IMR-90 (cell line): ENCODE measurements around the gene SEMA3E. TPM values are rescaled to one million over a fixed set of nuclear protein-coding genes. Genes with fewer than 3 reads are reported as not detected.

Experiments
- ATAC-seq: fragments of 200-7000 bp; cut with Tn5 transposase; 2 replicates; pipeline ENCODE4 v1.9.1; 2020; ENCODE audit warnings: low read depth, mild to moderate bottlenecking, moderate library complexity
- BruUV-seq: library from RNA; stranded (reverse); fragments of 400-500 nt; replicated peaks from 2 replicates; lab custom pipeline; 2021; lab: Mats Ljungman, UMichigan
- CTCF ChIA-PET: fragments of 300-600 bp; formaldehyde crosslinking; extraction: SDS; loops from one replicate; lab custom pipeline; 2021; ENCODE audit warnings: antibody characterized with exemption; lab: Yijun Ruan, JAX
- POLR2A ChIA-PET: fragments of 300-600 bp; sonication (Branson Sonifier 250); formaldehyde crosslinking; loops from one replicate; lab custom pipeline; 2022; ENCODE audit warnings: antibody characterized with exemption; ENCODE audit not compliant: unreplicated experiment; lab: Charles Lee
- DNase-seq: peaks from one replicate; pipeline ENCODE4 v3.0.0; 2013
- H2AFZ ChIP-seq: replicated peaks from 2 replicates; pipeline ENCODE3; 2013; ENCODE audit warnings: low read length, mild to moderate bottlenecking; ENCODE audit not compliant: poor library complexity
- H2AK5ac ChIP-seq: 2 replicates; pipeline ENCODE4 v1.6.1; 2013; ENCODE audit warnings: low read depth, low read length, inconsistent platforms
- H2AK9ac ChIP-seq: replicated peaks from 2 replicates; pipeline ENCODE3; 2013; ENCODE audit warnings: mild to moderate bottlenecking, low read depth, low read length, moderate library complexity; ENCODE audit not compliant: poor library complexity
- H2BK120ac ChIP-seq: 2 replicates; pipeline ENCODE4 v1.6.1; 2013; ENCODE audit warnings: low read depth, low read length, inconsistent platforms
- H2BK15ac ChIP-seq: 3 replicates; pipeline ENCODE4 v1.6.1; 2013; ENCODE audit warnings: low read depth, low read length, inconsistent platforms
- H2BK20ac ChIP-seq: 2 replicates; pipeline ENCODE4 v1.6.1; 2013; ENCODE audit warnings: low read depth, mild to moderate bottlenecking, inconsistent platforms, low read length, moderate library complexity
- H2BK5ac ChIP-seq: 2 replicates; pipeline ENCODE4 v1.6.1; 2013; ENCODE audit warnings: mild to moderate bottlenecking, low read depth, low read length, inconsistent platforms; ENCODE audit not compliant: poor library complexity, severe bottlenecking
- H3K14ac ChIP-seq: replicated peaks from 2 replicates; pipeline ENCODE4 v1.6.1; 2013; ENCODE audit warnings: low read depth, low read length, inconsistent platforms
- H3K18ac ChIP-seq: 2 replicates; pipeline ENCODE4 v1.6.1; 2013; ENCODE audit warnings: low read depth, low read length, control low read depth
- H3K23ac ChIP-seq: 2 replicates; pipeline ENCODE4 v1.6.1; 2013; ENCODE audit warnings: low read depth, low read length, inconsistent platforms
- H3K27ac ChIP-seq: 2 replicates; pipeline ENCODE4 v1.5.1; 2013; ENCODE audit warnings: mild to moderate bottlenecking, control low read depth, low read length; ENCODE audit not compliant: insufficient read depth
- H3K27me3 ChIP-seq: 2 replicates; pipeline ENCODE4 v1.6.1; 2013; ENCODE audit warnings: low read length; ENCODE audit not compliant: control insufficient read depth, insufficient read depth
- H3K36me3 ChIP-seq: 2 replicates; pipeline ENCODE4 v1.6.1; 2013; ENCODE audit warnings: low read length, mixed read lengths; ENCODE audit not compliant: control insufficient read depth, insufficient read depth
- H3K4ac ChIP-seq: 2 replicates; pipeline ENCODE4 v1.6.1; 2013; ENCODE audit warnings: low read depth, low read length, inconsistent platforms
- H3K4me1 ChIP-seq: 2 replicates; pipeline ENCODE4 v1.6.1; 2013; ENCODE audit warnings: low read length, mixed read lengths; ENCODE audit not compliant: control insufficient read depth, insufficient read depth
- H3K4me2 ChIP-seq: 2 replicates; pipeline ENCODE4 v1.6.1; 2013; ENCODE audit warnings: low read depth, mild to moderate bottlenecking, control low read depth, low read length, moderate library complexity
- H3K4me3 ChIP-seq: 2 replicates; pipeline ENCODE4 v1.5.1; 2013; ENCODE audit warnings: low read depth, mild to moderate bottlenecking, control low read depth, low read length, moderate library complexity; ENCODE audit not compliant: insufficient read depth
- H3K56ac ChIP-seq: 2 replicates; pipeline ENCODE4 v1.6.1; 2013; ENCODE audit warnings: low read length, inconsistent platforms; ENCODE audit not compliant: insufficient read depth; ENCODE audit errors: extremely low read depth
- H3K79me1 ChIP-seq, 2 experiments: 2 replicates each; pipeline ENCODE4 v1.6.1; 2013; ENCODE audit warnings: low read length in 2 of 2, inconsistent platforms in 1 of 2, low read depth in 1 of 2
- H3K9ac ChIP-seq: 2 replicates; pipeline ENCODE4 v1.6.1; 2013; ENCODE audit warnings: low read depth, low read length, control low read depth
- H3K9me1 ChIP-seq: 2 replicates; pipeline ENCODE4 v1.6.1; 2013; ENCODE audit warnings: low read length, inconsistent platforms; ENCODE audit not compliant: insufficient read depth
- H3K9me3 ChIP-seq: 2 replicates; pipeline ENCODE4 v1.6.1; 2013; ENCODE audit warnings: low read length; ENCODE audit not compliant: control insufficient read depth, insufficient read depth
- H4K20me1 ChIP-seq: 2 replicates; pipeline ENCODE4 v1.6.1; 2013; ENCODE audit warnings: low read length, inconsistent platforms; ENCODE audit not compliant: insufficient read depth
- H4K5ac ChIP-seq: 2 replicates; pipeline ENCODE4 v1.6.1; 2013; ENCODE audit warnings: mild to moderate bottlenecking, low read depth, low read length, control low read depth
- H4K8ac ChIP-seq, 2 experiments: 2 replicates each; pipeline ENCODE4 v1.6.1; 2013; ENCODE audit warnings: low read depth in 2 of 2, low read length in 2 of 2, control low read depth in 1 of 2, inconsistent platforms in 1 of 2
- H4K91ac ChIP-seq: 2 replicates; pipeline ENCODE4 v1.6.1; 2013; ENCODE audit warnings: low read depth, low read length, inconsistent platforms; ENCODE audit not compliant: insufficient read depth
- RCOR1 ChIP-seq: IDR thresholded peaks from 2 replicates; pipeline ENCODE4 v1.6.1; 2012; ENCODE audit warnings: mild to moderate bottlenecking, low read length, improper control_type of control experiment; ENCODE audit not compliant: insufficient replicate concordance
- WGBS, 2 experiments: methylation state at CpG; one replicate each; pipeline versions ENCODE4 v1.1.5 to v1.1.7; 2013; ENCODE audit warnings: missing lambda C conversion rate in 2 of 2; ENCODE audit not compliant: insufficient read length in 1 of 2; ENCODE audit errors: extremely low coverage in 2 of 2; 5-methylcytosine and 5-hydroxymethylcytosine counted together
- dilution Hi-C: fragments of 300-500 bp; cut with HindIII; formaldehyde crosslinking; loops from one replicate; pipeline ENCODE4 v1.14.3; 2018; ENCODE audit warnings: low sequenced_read_pairs; ENCODE audit not compliant: unreplicated experiment
- in situ Hi-C: fragments of 300-500 bp; cut with MboI; formaldehyde crosslinking; loops from 3 replicates; pipeline ENCODE4 v1.14.3; 2019; ENCODE audit warnings: low sequenced_read_pairs, inconsistent platforms, mixed read lengths
- intact Hi-C: fragments of 100-400 bp; cut with micrococcal nuclease; formaldehyde crosslinking; loops from 2 replicates; pipeline ENCODE4 v1.10.0; 2022
- polyA plus RNA-seq, 3 experiments: library from polyadenylated mRNA; depleted of rRNA; stranded (reverse); fragments of >200 nt; gene quantifications; 2 replicates each; pipeline ENCODE4 v1.2.3, GENCODE V29; 2012; ENCODE audit warnings: low replicate concordance in 1 of 3
- total RNA-seq: library from RNA; depleted of rRNA; stranded (reverse); fragments of >200 nt; gene quantifications from 2 replicates; pipeline ENCODE4 v1.2.3, GENCODE V29; 2012

Gene SEMA3E
- total and polyA plus RNA-seq, 2 of the 4 experiments (the other 2 are of a cell fraction): 0.31 to 0.72 TPM

- no peak overlapping the region for H3K14ac ChIP-seq
- no peak for TF ChIP-seq RCOR1
- no peak overlapping the region for H3K4me3 ChIP-seq
- no peak overlapping the region for H3K56ac ChIP-seq
- ChIA-PET CTCF (no interaction called here), POLR2A (no interaction called here)
- H3K79me1 ChIP-seq: no peaks in the 10 kb centered on the region
- no peak overlapping the region for H3K27ac ChIP-seq
- no peak overlapping the region for H4K5ac ChIP-seq
- H4K91ac ChIP-seq: no peak overlapping the region
- H2AK9ac ChIP-seq: no peak overlapping the region
- no peak overlapping the region for H3K18ac ChIP-seq
- no peaks in the 10 kb centered on the region for H3K36me3 ChIP-seq
- peak; percentile 19; the same call in 1 of the 2 replicates for ATAC-seq
- peak; percentile 39 for DNase-seq
- in situ Hi-C loops: no loop called here
- H2BK20ac ChIP-seq: no peak overlapping the region
- no peaks in the 10 kb centered on the region for H3K27me3 ChIP-seq
- no peak overlapping the region for H3K9ac ChIP-seq
- no peaks in the 10 kb centered on the region for H4K20me1 ChIP-seq
- no peak overlapping the region for H3K23ac ChIP-seq
- no peak overlapping the region for H3K4me2 ChIP-seq
- peak overlapping the region; percentile 31; the same call in 1 of the 2 replicates for H3K4ac ChIP-seq
- no peak overlapping the region for H2BK15ac ChIP-seq
- no peak overlapping the region for H2BK5ac ChIP-seq
- intact Hi-C loops: no loop called here
- H3K9me1 ChIP-seq: no peaks in the 10 kb centered on the region
- H3K9me3 ChIP-seq: no peaks in the 10 kb centered on the region
- dilution Hi-C loops: no loop called here
- WGBS, 2 experiments: no CpG with 5 or more reads among the region's 2 CpGs
- H2BK120ac ChIP-seq: peak overlapping the region; percentile 16; the same call in 1 of the 2 replicates
- H2AK5ac ChIP-seq: no peak overlapping the region
- BruUV-seq: no TSS peak
- no peak overlapping the region for H2AFZ ChIP-seq
- peaks cover 2% of the 10 kb centered on the region; the same call in 1 of the 2 replicates for H3K4me1 ChIP-seq
- no peak overlapping the region for H4K8ac ChIP-seq
These were observed 101.4 kb downstream of the SEMA3E start for GRCh38 chr7:83547526-83547925.
